K562 (cell line): Measurements from ENCODE around the gene MRPS5. TPM values are rescaled to one million over a fixed set of nuclear protein-coding genes. Genes with fewer than 3 reads are reported as not detected.
A peak's percentile ranks its signal among the peaks of the same experiment; 100 is the strongest.

Experiments used
- ATAC-seq: fragments of 200-7000 bp; cut with Tn5 transposase; 3 replicates; pipeline ENCODE4 v1.9.1; 2020; ENCODE audit warnings: moderate library complexity
- BruUV-seq: library from RNA; stranded (reverse); fragments of 400-500 nt; replicated peaks from 2 replicates; lab custom pipeline; 2021; lab: Mats Ljungman, UMichigan
- CTCF ChIA-PET: fragments of 300-600 bp; formaldehyde crosslinking; extraction: SDS; loops from one replicate; lab custom pipeline; 2021; ENCODE audit warnings: low intra/inter-chr PET ratio; lab: Yijun Ruan, JAX
- POLR2A ChIA-PET: fragments of 300-600, 350-650 bp; sonication (Branson Sonifier 250); formaldehyde crosslinking; extraction: SDS; loops from one replicate; lab custom pipeline; 2021; ENCODE audit warnings: antibody characterized with exemption, inconsistent platforms; lab: Yijun Ruan, JAX
- DNase-seq, 4 experiments: peaks; one replicate each; pipeline versions ENCODE4 v3.0.0 to v3.0.0-alpha.2; 2011 to 2018; ENCODE audit warnings: low spot score in 3 of 4, mixed read lengths in 3 of 4; ENCODE audit errors: extremely low read depth in 1 of 4
- FAIRE-seq: peaks from 2 replicates; lab custom pipeline; 2011; peaks lifted over from hg19 to GRCh38; lab: Jason Lieb, UNC
- H2AFZ ChIP-seq: 2 replicates; pipeline ENCODE4 v1.6.0; 2011; ENCODE audit warnings: low read depth, low read length, control low read depth, inconsistent platforms
- H3K27ac ChIP-seq: fragments of 200-600 bp; 3 replicates; pipeline ENCODE4 v1.8.0; 2011; ENCODE audit warnings: low read depth, mild to moderate bottlenecking, control low read depth, inconsistent platforms, low read length, moderate library complexity, mixed read lengths; ENCODE audit errors: extremely low read depth
- H3K27me3 ChIP-seq, 2 experiments: fragments of 300-600 bp in 1 of 2; 2 replicates in 1 of 2; 3 replicates in 1 of 2; pipeline versions ENCODE4 v1.6.0 to v1.8.0; 2011; ENCODE audit warnings: inconsistent platforms in 2 of 2, low read length in 2 of 2, mild to moderate bottlenecking in 1 of 2, mixed read lengths in 1 of 2, moderate library complexity in 1 of 2; ENCODE audit not compliant: control insufficient read depth in 2 of 2, insufficient read depth in 2 of 2
- H3K36me3 ChIP-seq: fragments of 300-600 bp; 3 replicates; pipeline ENCODE4 v1.8.0; 2011; ENCODE audit warnings: mild to moderate bottlenecking, low read length, inconsistent platforms; ENCODE audit not compliant: control insufficient read depth, insufficient read depth
- H3K4me1 ChIP-seq, 2 experiments: fragments of 200-600 bp in 1 of 2; replicated peaks in 1 of 2; 2 replicates in 1 of 2; 3 replicates in 1 of 2; pipeline versions ENCODE4 v1.5.1 to v1.8.0; 2011; ENCODE audit warnings: inconsistent platforms in 2 of 2, low read length in 2 of 2, mild to moderate bottlenecking in 1 of 2, mixed read lengths in 1 of 2, moderate library complexity in 1 of 2; ENCODE audit not compliant: control insufficient read depth in 2 of 2, insufficient read depth in 2 of 2
- H3K4me2 ChIP-seq: 2 replicates; pipeline ENCODE4 v1.6.1; 2011; ENCODE audit warnings: low read length, control low read depth, inconsistent platforms, mixed read lengths; ENCODE audit not compliant: insufficient read depth
- H3K4me3 ChIP-seq: fragments of 200-600 bp; sonication (generic), shearing (Covaris generic); 2 replicates; pipeline ENCODE4 v1.5.1; 2016; ENCODE audit warnings: control low read depth, inconsistent platforms
- H3K79me2 ChIP-seq: fragments of 200-600 bp; 3 replicates; pipeline ENCODE4 v1.8.0; 2011; ENCODE audit warnings: low read length, inconsistent platforms; ENCODE audit not compliant: control insufficient read depth, insufficient read depth
- H3K9ac ChIP-seq, 2 experiments: 2 replicates each; pipeline versions ENCODE4 v1.6.0 to v1.6.1; 2011; ENCODE audit warnings: low read depth in 2 of 2, low read length in 2 of 2, control low read depth in 1 of 2, inconsistent platforms in 1 of 2, mild to moderate bottlenecking in 1 of 2, mixed read lengths in 1 of 2; ENCODE audit not compliant: insufficient read depth in 1 of 2
- H3K9me1 ChIP-seq: one replicate; pipeline ENCODE4 v1.6.0; 2011; ENCODE audit warnings: inconsistent platforms, mild to moderate bottlenecking, low read length, moderate library complexity; ENCODE audit not compliant: control insufficient read depth, insufficient read depth
- H3K9me3 ChIP-seq: replicated peaks from 2 replicates; pipeline ENCODE4 v1.5.1; 2011; ENCODE audit warnings: low read depth, low read length, inconsistent platforms; ENCODE audit not compliant: control insufficient read depth, insufficient read depth
- H4K20me1 ChIP-seq: replicated peaks from 2 replicates; pipeline ENCODE4 v1.6.1; 2011; ENCODE audit warnings: low read length, inconsistent platforms, mixed read lengths; ENCODE audit not compliant: control insufficient read depth, insufficient read depth
- ATF1 ChIP-seq, 2 experiments: fragments of 450-650 bp in 1 of 2; IDR thresholded peaks; 2 replicates each; pipeline ENCODE4 v1.6.1; 2016; ENCODE audit warnings: missing compliant biosample characterization in 1 of 2, missing genetic modification characterization in 1 of 2
- CEBPB ChIP-seq: fragments of 450-650 bp; IDR thresholded peaks from 2 replicates; pipeline ENCODE4 v1.6.1; 2016; ENCODE audit warnings: missing genetic modification characterization, missing compliant biosample characterization
- CREB3L1 ChIP-seq: fragments of 450-650 bp; IDR thresholded peaks from 2 replicates; pipeline ENCODE4 v1.6.1; 2014; ENCODE audit warnings: low read depth, mild to moderate bottlenecking, moderate library complexity, borderline replicate concordance
- ELK3 ChIP-seq: fragments of 450-650 bp; formaldehyde crosslinking; IDR thresholded peaks from 2 replicates; pipeline ENCODE4 v1.4.0; 2020; ENCODE audit warnings: mild to moderate bottlenecking
- HDGF ChIP-seq: fragments of 450-650 bp; IDR thresholded peaks from 2 replicates; pipeline ENCODE4 v1.6.1; 2016
- JUND ChIP-seq, 2 experiments: IDR thresholded peaks; 2 replicates in 1 of 2; 3 replicates in 1 of 2; pipeline ENCODE4 v1.6.1; 2011; ENCODE audit warnings: borderline replicate concordance in 2 of 2, low read depth in 2 of 2, low read length in 2 of 2, improper control_type of control experiment in 1 of 2, missing biosample characterization in 1 of 2, missing genetic modification characterization in 1 of 2, missing genetic modification reagents in 1 of 2
- KAT7 ChIP-seq: sonication (generic); formaldehyde crosslinking; IDR thresholded peaks from 2 replicates; pipeline ENCODE4 v1.8.0; 2022; ENCODE audit warnings: missing genetic modification reagents, mild to moderate bottlenecking, borderline replicate concordance
- RBM34 ChIP-seq: fragments of 200-400 bp; formaldehyde crosslinking; IDR thresholded peaks from 2 replicates; pipeline ENCODE4 v1.6.1; 2018; ENCODE audit warnings: low read length, borderline replicate concordance; ENCODE audit not compliant: insufficient read depth
- SP1 ChIP-seq: sonication (generic); formaldehyde crosslinking; IDR thresholded peaks from 2 replicates; pipeline ENCODE4 v1.8.1; 2022; ENCODE audit warnings: mild to moderate bottlenecking, missing genetic modification reagents
- ZC3H11A ChIP-seq: IDR thresholded peaks from 2 replicates; pipeline ENCODE4 v1.6.1; 2012; ENCODE audit warnings: low read depth, low read length, improper control_type of control experiment
- ZFP1 ChIP-seq: fragments of 450-650 bp; formaldehyde crosslinking; IDR thresholded peaks from 2 replicates; pipeline ENCODE4 v1.4.0; 2020; ENCODE audit warnings: mild to moderate bottlenecking, mixed read lengths
- WGBS: fragments of 100-300 bp; shearing (Covaris generic); methylation state at CpG from one replicate; pipeline ENCODE4 v1.1.6; 2016; ENCODE audit warnings: low coverage, mixed read lengths; ENCODE audit not compliant: insufficient coverage; ENCODE audit errors: missing lambda C conversion rate; 5-methylcytosine and 5-hydroxymethylcytosine counted together
- in situ Hi-C: fragments of 300-500 bp; cut with MboI; formaldehyde crosslinking; loops from 4 replicates; pipeline ENCODE4 v1.15.0; 2018; ENCODE audit warnings: inconsistent platforms, mixed read lengths
- intact Hi-C: fragments of 100-400 bp; cut with micrococcal nuclease; formaldehyde crosslinking; loops from 2 replicates; pipeline ENCODE4 v1.14.2; 2022
- polyA plus RNA-seq, 8 experiments: library from polyadenylated mRNA; depleted of rRNA in 4 of 8; stranded (reverse) in 5 of 8; unstranded in 3 of 8; fragments of >200 nt; fragmentation: Nextera tagmentation in 2 of 8; fragmentation: Illumina TruSeq in 1 of 8; extraction: Ambion mirVana in 2 of 8; extraction: Trizol in 1 of 8; gene quantifications; 2 replicates each; pipeline versions ENCODE4 v1.2.1 to v1.2.3, GENCODE V29; 2011 to 2014; ENCODE audit warnings: inconsistent platforms in 1 of 8, missing spikeins in 1 of 8
- total RNA-seq, 7 experiments: library from RNA; depleted of rRNA in 6 of 7; stranded (reverse); fragments of >200 nt in 6 of 7; fragmentation: Illumina TruSeq in 2 of 7; extraction: Trizol in 2 of 7; gene quantifications; 2 replicates each; pipeline versions ENCODE4 v1.2.1 to v1.2.3, GENCODE V29; 2011 to 2021; ENCODE audit warnings: low replicate concordance in 1 of 7

The MRPS5 gene
- total and polyA plus RNA-seq, 9 of the 15 experiments (the other 6 are each of a cell fraction or from before 2014, with no cell fraction given): 85.0 to 162 (median 118) TPM

DNA sequence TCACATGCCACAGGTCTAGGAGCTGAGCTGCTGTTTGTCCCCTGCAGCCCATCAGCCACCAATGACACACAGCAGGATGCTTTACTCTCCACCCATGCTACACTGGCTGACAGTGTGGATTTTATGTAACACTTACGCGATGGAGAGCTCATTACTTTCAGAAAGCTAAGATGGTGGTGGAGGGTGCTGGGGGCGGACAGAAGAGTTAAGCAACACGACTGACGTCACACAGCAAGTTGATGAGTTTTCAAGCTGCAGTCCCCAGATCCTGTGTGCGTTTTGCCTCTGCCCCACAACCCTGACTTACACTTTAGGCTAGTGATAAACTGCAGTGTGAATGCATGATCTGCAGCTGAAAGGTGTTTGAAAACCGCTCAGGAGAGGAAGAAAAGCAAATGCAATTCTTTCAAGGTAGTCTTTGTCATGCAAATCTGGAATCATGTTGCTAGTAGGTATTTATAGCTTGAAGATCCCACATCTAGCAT lies 42.4 kb downstream of the MRPS5 start:
- Histone ChIP-seq H3K4me2 (no peak overlapping the region), H3K4me3 (no peak overlapping the region), H3K36me3 (no peaks in the 10 kb centered on the region), H3K79me2 (no peaks in the 10 kb centered on the region), H3K27me3 (peaks cover 9 to 47% of the 10 kb centered on the region in 2 experiments; a peak in 3 of 5 replicates), H3K9me3 (no peaks in the 10 kb centered on the region), H3K9ac (no peak overlapping the region), H3K9me1 (no peaks in the 10 kb centered on the region), H3K4me1 (peaks cover 0 to 10% of the 10 kb centered on the region in 2 experiments; a peak in 3 of 5 replicates), H3K27ac (no peak overlapping the region), H4K20me1 (no peaks in the 10 kb centered on the region; the same call in 1 of the 2 replicates), H2AFZ (no peak overlapping the region)
- ChIA-PET CTCF (no interaction called here), POLR2A (interaction anchor here (0.6 to 1.8 kb wide), 5 partner anchors 25 to 246 kb away, joined by 3 to 7 read pairs (median 3); partner anchors contain the start of gene PROM2)
- ATAC-seq (no peak), DNase-seq (no peak), FAIRE-seq (no peak)
- no TSS peak for BruUV-seq
- 4% methylated on average over 7 of the region's 7 CpGs for WGBS
- in situ Hi-C loops: no loop called here
- intact Hi-C loops: loop anchor here (5.0 kb wide), 1 partner anchor 128 kb away; the partner anchor contains the start of gene ZNF892
- no peak for TF ChIP-seq KAT7 (CRISPR knock-in tag)
- TF ChIP-seq CREB3L1: no peak
- TF ChIP-seq ZFP1 (CRISPR knock-in tag): no peak
- no peak for TF ChIP-seq ELK3
- no peak for TF ChIP-seq JUND (IDR thresholded peaks at IDR 0.05; ENCODE audit: borderline replicate concordance, low read depth, low read length)
- no peak for TF ChIP-seq JUND (tag; IDR thresholded peaks at IDR 0.05; ENCODE audit: borderline replicate concordance, low read depth, low read length)
- TF ChIP-seq SP1: no peak
- TF ChIP-seq RBM34: no peak
- no peak for TF ChIP-seq ATF1 (CRISPR knock-in tag; IDR thresholded peaks at IDR 0.05)
- TF ChIP-seq ATF1 (tag; IDR thresholded peaks at IDR 0.05): peak; percentile 31
- no peak for TF ChIP-seq ZC3H11A
- no peak for TF ChIP-seq HDGF
- TF ChIP-seq CEBPB (tag): 0 out of 2 replicates have a peak, but pooled peaks have one; percentile 18
